Psoas muscle (tissue), 8 donors: ENCODE measurements around the gene AMZ1. TPM values are rescaled to one million over a fixed set of nuclear protein-coding genes. Genes with fewer than 3 reads are reported as not detected.

Experiments used
- ATAC-seq, 4 donors: fragments of 200-7000 bp; cut with Tn5 transposase; one replicate each; pipeline ENCODE4 v1.9.1; 2020; ENCODE audit warnings: moderate library complexity in 3 of 4, mild to moderate bottlenecking in 2 of 4
- DNase-seq, 2 donors: peaks; one replicate each; pipeline ENCODE4 v3.0.0-alpha.2; 2020
- H3K27ac ChIP-seq: fragments of 200-600 bp; one replicate; pipeline ENCODE4 v1.8.0; 2022
- H3K27me3 ChIP-seq, 3 donors: fragments of 200-600 bp in 1 of 3; one replicate each; pipeline versions ENCODE4 v1.6.1 to v1.8.0; 2013 to 2022; ENCODE audit warnings: low read length in 2 of 3, mild to moderate bottlenecking in 2 of 3, moderate library complexity in 1 of 3; ENCODE audit not compliant: insufficient read depth in 3 of 3
- H3K36me3 ChIP-seq, 2 donors: fragments of 200-600 bp in 1 of 2; one replicate each; pipeline versions ENCODE4 v1.6.1 to v1.8.0; 2013 to 2022; ENCODE audit warnings: low read depth in 1 of 2, mild to moderate bottlenecking in 1 of 2, moderate library complexity in 1 of 2; ENCODE audit not compliant: insufficient read depth in 1 of 2
- H3K4me1 ChIP-seq: fragments of 200-600 bp; one replicate; pipeline ENCODE4 v1.8.0; 2022
- H3K4me3 ChIP-seq: fragments of 200-600 bp; one replicate; pipeline ENCODE4 v1.8.0; 2022; ENCODE audit warnings: mild to moderate bottlenecking
- H3K9me3 ChIP-seq: fragments of 200-600 bp; one replicate; pipeline ENCODE4 v1.8.0; 2022
- CTCF ChIP-seq: fragments of 200-600 bp; IDR thresholded peaks from one replicate; pipeline ENCODE4 v1.8.0; 2022; ENCODE audit warnings: antibody characterized with exemption
- WGBS, 3 donors: extraction: QIAGEN DNeasy Blood & Tissue Kit; methylation state at CpG; one replicate each; pipeline versions ENCODE4 v1.1.6 to v1.1.7; 2013; 5-methylcytosine and 5-hydroxymethylcytosine counted together
- intact Hi-C, 2 donors: fragments of 100-400 bp; cut with DNase I; formaldehyde crosslinking; loops; one replicate each; pipeline versions ENCODE4 v1.11.0 to v1.14.2; 2022
- polyA plus RNA-seq, 3 donors: library from polyadenylated mRNA; stranded (reverse); fragments of 200-250 nt; gene quantifications; one replicate each; pipeline ENCODE4 v1.2.3, GENCODE V29; 2013
- total RNA-seq, 4 donors: library from RNA; stranded (reverse); fragmentation: NEBNext Ultra II Directional in 2 of 4; extraction: Animal tissue kit (Norgen Biotek cat#: 25700) in 2 of 4; gene quantifications; one replicate each; pipeline versions ENCODE4 v1.2.1 to v1.2.4, GENCODE V29; 2021 to 2023
- donor health status: healthy with polysubstance abuse.
- donor health status: DM: no; HTN: no; CAD: no; lungs with moderate emphysema.
- donor health status: Bipolar disorder and iron deficiency.
- donor health status: healthy.
- donor health status: DM: yes; HTN: yes; CAD: no.
- donor health status: DM: no; HTN: no; CAD: no.
- donor health status: DM: no; HTN: no; CAD: no.
- donor health status: DM: yes; HTN: yes; CAD: no.

Gene AMZ1
- total and polyA plus RNA-seq, 7 donors: 0.03 TPM; not detected in 6

- intact Hi-C loops: no loop called here
- no peak overlapping the region for H3K27ac ChIP-seq
- WGBS, 3 donors: 83 to 92% (median 83%) methylated on average over 6 of the region's 6 CpGs
- H3K9me3 ChIP-seq: no peaks in the 10 kb centered on the region
- ATAC-seq (no peak), DNase-seq (no peak)
- no peaks in the 10 kb centered on the region for H3K27me3 ChIP-seq
- H3K4me1 ChIP-seq: peaks cover 24% of the 10 kb centered on the region
- H3K4me3 ChIP-seq: no peak overlapping the region
- no peak for TF ChIP-seq CTCF
- no peaks in the 10 kb centered on the region for H3K36me3 ChIP-seq
Observed at GRCh38 chr7:2644220-2644561, 43.8 kb upstream of the AMZ1 start.

- 79 to 83% (median 80%) methylated on average over 18 of the region's 18 CpGs for WGBS, 3 donors
- TF ChIP-seq CTCF: no peak
- intact Hi-C loops: no loop called here
- H3K9me3 ChIP-seq: no peaks in the 10 kb centered on the region
- no peaks in the 10 kb centered on the region for H3K36me3 ChIP-seq
- H3K27me3 ChIP-seq: no peaks in the 10 kb centered on the region
- DNase-seq: no peak
- ATAC-seq: no peak
- H3K27ac ChIP-seq: no peak overlapping the region
- H3K4me3 ChIP-seq: no peak overlapping the region
- peaks cover 19% of the 10 kb centered on the region for H3K4me1 ChIP-seq
Observed at GRCh38 chr7:2644562-2645273, 43.3 kb upstream of the AMZ1 start.

- no peak for ATAC-seq
- intact Hi-C loops: no loop called here
- DNase-seq: peak in 1 of 2 donors; percentile 59
- Histone ChIP-seq H3K4me1 (peaks cover 17% of the 10 kb centered on the region), H3K4me3 (no peak overlapping the region), H3K27me3 (no peaks in the 10 kb centered on the region), H3K9me3 (no peaks in the 10 kb centered on the region), H3K27ac (no peak overlapping the region), H3K36me3 (peaks cover 0 to under 1% of the 10 kb centered on the region in 2 donors)
- TF ChIP-seq CTCF: no peak
- WGBS, 3 donors: 70 to 76% (median 71%) methylated on average over 14 of the region's 14 CpGs
Observed at GRCh38 chr7:2645274-2645868, 42.6 kb upstream of the AMZ1 start.

GRCh38 chr7:2646336-2646679, 41.7 kb upstream of the AMZ1 start:
- no peak overlapping the region for H3K4me3 ChIP-seq
- H3K4me1 ChIP-seq: peaks cover 10% of the 10 kb centered on the region
- no peak for TF ChIP-seq CTCF
- intact Hi-C loops: no loop called here
- H3K9me3 ChIP-seq: no peaks in the 10 kb centered on the region
- no peak overlapping the region for H3K27ac ChIP-seq
- no peaks in the 10 kb centered on the region for H3K27me3 ChIP-seq
- no peak for ATAC-seq
- DNase-seq: no peak
- peaks cover 0 to 4% of the 10 kb centered on the region in 2 donors for H3K36me3 ChIP-seq
- 86 to 91% (median 89%) methylated on average over 9 to 10 of the region's 10 CpGs for WGBS, 3 donors
